Measurements from ENCODE around the gene CNNM3.
"Not testable (repeated sequence)": the region's sequence is repeated elsewhere in the genome, so short reads cannot be mapped to it uniquely, and the experiment has no call there.

Gene CNNM3

GRCh38 chr2:96789245-96789617 lies 26.8 kb upstream of the CNNM3 start:
- Histone ChIP-seq H3K4me2 (ENCODE audit: low read depth, low read length, poor library complexity, severe bottlenecking) (no peak overlapping the region), H3K9me2 (replicated peaks; ENCODE audit: insufficient read depth, low read length) (no peaks in the 10 kb centered on the region), H3K9me3 (ENCODE audit: insufficient read depth, low read length) (no peaks in the 10 kb centered on the region), H2AFZ (ENCODE audit: low read depth, low read length, severe bottlenecking) (no peak overlapping the region), H3K36me3 (ENCODE audit: low read length) (no peaks in the 10 kb centered on the region), H3K9ac (ENCODE audit: low read length) (no peak overlapping the region), H3K27ac (ENCODE audit: low read depth, low read length) (no peak overlapping the region), H3F3A (ENCODE audit: insufficient read depth) (no peaks in the 10 kb centered on the region), H3K4me3 (ENCODE audit: insufficient read depth, low read length, poor library complexity, severe bottlenecking) (no peak overlapping the region), H4K20me1 (ENCODE audit: low read depth, low read length) (no peaks in the 10 kb centered on the region), H3K27me3 (ENCODE audit: low read length) (no peaks in the 10 kb centered on the region), H3K79me2 (ENCODE audit: insufficient read depth, low read length) (no peaks in the 10 kb centered on the region)
- TF ChIP-seq EZH2phosphoT487 (conservative IDR thresholded peaks at IDR 0.05; ENCODE audit: low read length) (no peak), CTCF (IDR thresholded peaks at IDR 0.05; ENCODE audit: insufficient read depth, low read length, poor library complexity, severe bottlenecking) (no peak)

GRCh38 chr2:96792772-96793749 lies 23.0 kb upstream of the CNNM3 start:
- H3K79me2 ChIP-seq (ENCODE audit: insufficient read depth, low read length), result no peaks in the 10 kb centered on the region
- no peaks in the 10 kb centered on the region for H3K36me3 ChIP-seq (ENCODE audit: low read length)
- H3K4me3 ChIP-seq (ENCODE audit: insufficient read depth, low read length, poor library complexity, severe bottlenecking), result no peak overlapping the region
- H3F3A ChIP-seq (ENCODE audit: insufficient read depth), result no peaks in the 10 kb centered on the region
- no peaks in the 10 kb centered on the region for H4K20me1 ChIP-seq (ENCODE audit: low read depth, low read length)
- TF ChIP-seq EZH2phosphoT487 (conservative IDR thresholded peaks at IDR 0.05; ENCODE audit: low read length), result no peak
- no peak for TF ChIP-seq CTCF (IDR thresholded peaks at IDR 0.05; ENCODE audit: insufficient read depth, low read length, poor library complexity, severe bottlenecking)
- no peak overlapping the region for H3K27ac ChIP-seq (ENCODE audit: low read depth, low read length)
- H3K9ac ChIP-seq (ENCODE audit: low read length), result no peak overlapping the region
- H3K4me2 ChIP-seq (ENCODE audit: low read depth, low read length, poor library complexity, severe bottlenecking), result no peak overlapping the region
- no peaks in the 10 kb centered on the region for H3K9me3 ChIP-seq (ENCODE audit: insufficient read depth, low read length)
- no peaks in the 10 kb centered on the region for H3K9me2 ChIP-seq (replicated peaks; ENCODE audit: insufficient read depth, low read length)
- no peak overlapping the region for H2AFZ ChIP-seq (ENCODE audit: low read depth, low read length, severe bottlenecking)
- H3K27me3 ChIP-seq (ENCODE audit: low read length), result no peaks in the 10 kb centered on the region

GRCh38 chr2:96795076-96795475 lies 21.0 kb upstream of the CNNM3 start:
- H3F3A ChIP-seq (ENCODE audit: insufficient read depth), result no peaks in the 10 kb centered on the region
- H3K9ac ChIP-seq (ENCODE audit: low read length), result no peak overlapping the region
- no peak overlapping the region for H3K4me2 ChIP-seq (ENCODE audit: low read depth, low read length, poor library complexity, severe bottlenecking)
- TF ChIP-seq CTCF (IDR thresholded peaks at IDR 0.05; ENCODE audit: insufficient read depth, low read length, poor library complexity, severe bottlenecking), result no peak
- TF ChIP-seq EZH2phosphoT487 (conservative IDR thresholded peaks at IDR 0.05; ENCODE audit: low read length), result no peak
- no peaks in the 10 kb centered on the region for H4K20me1 ChIP-seq (ENCODE audit: low read depth, low read length)
- H3K9me2 ChIP-seq (replicated peaks; ENCODE audit: insufficient read depth, low read length), result no peaks in the 10 kb centered on the region
- H3K36me3 ChIP-seq (ENCODE audit: low read length), result no peaks in the 10 kb centered on the region
- no peak overlapping the region for H2AFZ ChIP-seq (ENCODE audit: low read depth, low read length, severe bottlenecking)
- no peaks in the 10 kb centered on the region for H3K9me3 ChIP-seq (ENCODE audit: insufficient read depth, low read length)
- H3K27ac ChIP-seq (ENCODE audit: low read depth, low read length), result no peak overlapping the region
- H3K79me2 ChIP-seq (ENCODE audit: insufficient read depth, low read length), result no peaks in the 10 kb centered on the region
- H3K27me3 ChIP-seq (ENCODE audit: low read length), result no peaks in the 10 kb centered on the region
- no peak overlapping the region for H3K4me3 ChIP-seq (ENCODE audit: insufficient read depth, low read length, poor library complexity, severe bottlenecking)

GRCh38 chr2:96796497-96796896 lies 19.6 kb upstream of the CNNM3 start:
- H3K4me2 ChIP-seq (ENCODE audit: low read depth, low read length, poor library complexity, severe bottlenecking); H3K79me2 ChIP-seq (ENCODE audit: insufficient read depth, low read length); H2AFZ ChIP-seq (ENCODE audit: low read depth, low read length, severe bottlenecking); H3K9me2 ChIP-seq (replicated peaks; ENCODE audit: insufficient read depth, low read length); H3K27ac ChIP-seq (ENCODE audit: low read depth, low read length); H4K20me1 ChIP-seq (ENCODE audit: low read depth, low read length); H3K9ac ChIP-seq (ENCODE audit: low read length); H3K27me3 ChIP-seq (ENCODE audit: low read length); H3K4me3 ChIP-seq (ENCODE audit: insufficient read depth, low read length, poor library complexity, severe bottlenecking); H3K9me3 ChIP-seq (ENCODE audit: insufficient read depth, low read length); H3K36me3 ChIP-seq (ENCODE audit: low read length); H3F3A ChIP-seq (ENCODE audit: insufficient read depth): not testable (repeated sequence)
